NCI-H2196 treated with DMSO at 0.1 percent for 48 hours (cell line): ENCODE results near the gene CDH13.

Experiments
- DNase-seq: peaks from one replicate; lab custom pipeline; 2025; ENCODE audit not compliant: unreplicated experiment; lab: John Stamatoyannopoulos, UW

Gene CDH13

DNA sequence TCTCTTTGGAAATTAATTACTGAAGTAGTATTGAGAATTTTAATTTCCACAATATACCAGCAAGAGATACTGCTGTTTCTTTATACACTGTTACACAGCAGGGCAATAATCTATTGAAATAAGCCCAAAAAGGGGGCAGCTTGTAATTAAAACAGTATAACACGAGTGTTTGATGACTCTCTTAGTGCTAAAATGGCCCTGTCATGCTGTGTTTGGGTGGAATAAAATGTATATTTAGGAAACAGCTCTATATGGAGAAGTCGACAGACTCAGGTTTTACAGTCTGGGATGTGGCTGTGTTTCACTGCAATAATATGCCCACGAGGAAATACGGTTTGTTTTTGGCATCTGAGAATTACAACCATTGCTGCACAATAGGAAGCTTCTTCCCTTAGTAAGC is 643.3 kb downstream of the CDH13 start:
- no peak for DNase-seq

DNA sequence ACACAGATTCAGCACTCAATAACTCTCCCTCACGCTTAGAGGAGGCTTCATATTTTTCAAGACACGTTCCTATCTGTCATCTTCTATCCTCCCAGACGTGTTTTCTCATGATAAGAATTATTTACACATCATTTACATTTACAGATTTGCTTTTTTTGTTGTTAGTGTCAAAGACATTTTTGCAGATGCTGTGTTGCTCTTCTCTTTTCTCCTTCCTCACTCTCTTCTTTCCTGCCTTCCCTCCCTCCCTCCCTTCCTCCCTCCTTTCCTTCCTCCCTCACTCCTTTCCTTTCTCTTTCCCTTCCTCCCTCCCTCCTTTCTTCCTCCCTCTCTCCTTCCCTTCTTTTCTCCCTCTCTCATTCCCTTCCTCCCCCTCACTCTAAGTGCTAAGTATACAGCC is 643.9 kb downstream of the CDH13 start:
- DNase-seq = no peak

DNA sequence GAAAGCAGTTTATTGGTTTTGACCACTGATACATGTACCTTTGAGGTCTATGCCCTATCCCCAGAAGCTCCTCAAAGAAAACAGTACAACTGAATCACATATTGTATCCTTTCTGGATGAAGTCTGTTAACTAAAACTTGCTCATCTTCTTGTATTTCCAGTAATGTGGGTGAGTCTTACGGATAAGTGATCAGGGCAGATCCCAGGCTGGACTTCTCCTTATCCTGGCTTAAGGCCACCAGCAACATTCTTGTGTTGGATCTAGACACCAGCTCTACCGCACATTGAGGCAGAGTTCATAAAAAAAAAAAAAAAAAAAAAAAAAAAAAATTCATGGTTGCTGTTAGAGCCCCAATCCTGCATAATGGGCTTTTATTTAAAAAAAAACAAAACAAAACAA is 644.4 kb downstream of the CDH13 start:
- DNase-seq = no peak

DNA sequence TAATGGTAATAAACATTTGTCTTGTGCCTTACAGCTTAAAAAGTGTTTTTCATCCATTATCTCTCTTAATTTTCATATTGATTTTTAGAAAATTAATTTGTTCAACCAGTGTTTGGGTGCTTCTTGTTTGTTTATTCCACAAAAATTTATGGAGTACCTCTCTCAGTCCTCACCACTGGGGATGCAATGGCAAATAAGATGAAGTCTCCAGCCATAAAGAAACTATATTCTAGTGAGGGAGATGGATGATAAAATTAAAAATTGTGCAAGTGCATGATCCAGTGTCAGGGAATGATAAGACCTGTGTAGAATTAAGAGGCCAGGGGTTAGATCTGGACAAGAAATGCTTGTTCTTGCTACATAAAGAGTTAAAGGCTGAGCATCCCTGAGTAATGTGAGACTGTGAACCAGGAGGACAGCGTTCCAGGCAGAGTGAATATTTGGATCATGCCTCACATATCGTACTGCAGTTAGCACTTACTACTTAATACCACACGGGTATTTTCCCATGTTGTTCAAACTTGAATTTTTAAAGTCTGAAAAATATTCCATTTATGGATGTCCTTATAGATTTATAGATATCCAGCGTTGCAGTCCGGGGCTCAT is 645.3 kb downstream of the CDH13 start:
- no peak for DNase-seq

DNA sequence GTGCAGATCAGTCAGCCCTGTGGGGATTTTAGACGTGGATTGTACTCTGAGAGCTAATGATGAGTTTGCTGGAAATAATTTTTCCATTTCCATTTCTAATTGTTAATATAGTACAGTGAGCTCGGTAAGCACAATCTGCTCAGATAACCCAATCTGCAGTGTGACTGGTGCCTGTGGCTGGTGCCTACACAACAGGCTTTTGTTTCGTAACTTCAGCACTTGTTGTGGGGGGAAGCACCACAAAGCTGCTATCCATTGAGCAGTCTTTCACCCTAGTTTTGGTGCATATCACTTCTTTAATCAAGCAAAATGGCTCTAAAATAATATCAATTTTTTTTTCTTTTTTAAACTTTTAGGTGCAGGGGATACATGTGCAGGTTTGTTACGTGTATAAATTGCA is 646.1 kb downstream of the CDH13 start:
- no peak for DNase-seq

DNA sequence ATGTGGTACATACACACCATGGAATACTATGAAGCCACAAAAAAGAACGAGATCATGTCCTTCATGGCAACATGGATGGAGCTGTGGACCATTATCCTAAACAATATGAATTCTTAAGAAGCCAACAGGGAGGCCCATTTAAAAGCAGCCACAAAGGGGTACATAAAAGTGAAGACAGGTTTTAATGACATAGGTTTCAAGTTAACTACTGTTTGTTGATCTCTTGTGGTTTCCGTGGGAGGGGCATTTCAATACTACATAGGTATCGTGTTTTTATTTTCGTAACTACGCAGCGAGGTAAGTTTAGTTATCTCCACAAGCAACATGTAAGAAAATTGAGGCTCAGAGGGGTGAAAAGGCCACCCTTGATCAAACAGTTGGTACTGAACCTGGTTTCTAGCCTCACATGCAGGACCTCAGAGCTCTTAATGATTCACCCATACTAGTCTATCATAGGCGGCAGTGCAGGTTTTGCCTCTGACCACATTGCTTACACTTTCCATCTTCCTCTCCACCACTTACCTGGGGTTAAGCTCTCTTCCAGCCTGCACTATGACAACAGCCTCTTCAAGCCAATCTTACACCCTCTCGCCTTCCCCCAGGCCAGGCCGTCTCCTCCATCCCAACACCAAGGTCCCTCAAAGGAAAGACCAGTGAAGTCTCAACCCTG is 646.9 kb downstream of the CDH13 start:
- no peak for DNase-seq

DNA sequence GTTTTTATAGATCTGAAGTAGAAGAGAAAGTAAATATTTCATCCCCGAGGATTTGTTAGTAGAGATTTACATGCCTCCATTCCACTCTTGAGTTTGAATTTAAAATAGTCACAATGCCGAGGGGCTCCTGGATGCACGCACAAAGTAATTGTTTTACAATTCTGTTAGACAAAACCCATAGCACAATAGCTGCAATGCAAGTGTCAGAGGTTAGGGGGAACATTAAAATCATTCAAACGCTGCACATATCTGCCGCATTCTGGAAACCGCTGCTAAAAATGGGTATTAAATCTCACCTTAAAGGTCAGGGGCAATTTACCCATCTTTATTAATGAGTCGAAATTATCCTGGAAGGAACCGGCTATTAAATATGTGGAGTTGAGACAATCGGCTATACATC is 652.5 kb downstream of the CDH13 start:
- no peak for DNase-seq

DNA sequence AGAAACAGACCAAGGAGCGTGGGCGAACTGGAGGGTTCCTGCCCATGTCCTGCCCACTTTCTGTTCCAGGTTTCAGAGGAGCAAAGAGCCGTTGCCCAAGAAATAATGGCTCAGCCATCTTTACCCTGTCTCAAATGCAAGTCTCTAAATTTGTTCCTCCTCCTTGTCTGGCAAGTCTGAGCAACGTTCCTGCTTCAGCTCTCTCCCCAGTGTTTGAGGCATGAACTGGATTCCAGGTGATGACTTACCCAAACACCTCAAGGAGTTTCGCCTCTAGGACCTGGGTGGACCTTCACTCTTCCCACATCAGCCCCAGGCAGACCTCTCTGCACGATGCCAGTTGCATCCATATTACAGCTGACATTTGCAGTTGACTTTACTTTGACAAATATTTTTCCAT is 659.2 kb downstream of the CDH13 start:
- no peak for DNase-seq

DNA sequence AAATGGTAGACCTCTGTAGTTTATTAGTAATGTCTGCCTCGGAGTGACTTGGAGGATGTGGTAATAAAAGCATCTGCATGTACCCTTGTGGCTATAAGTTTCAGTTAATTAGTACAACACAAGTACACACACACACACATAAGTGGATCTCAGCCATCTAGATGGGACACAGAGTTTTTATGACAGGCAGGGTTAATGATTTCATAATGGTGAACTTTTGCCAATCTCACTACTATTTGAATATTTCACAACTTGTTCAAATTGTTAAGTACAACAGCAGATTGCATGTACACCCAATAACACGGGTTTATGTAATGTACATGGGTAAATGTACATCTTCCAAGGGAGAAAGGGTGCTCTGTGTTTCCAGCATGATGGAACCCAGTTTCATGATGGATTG is 669.7 kb downstream of the CDH13 start:
- no peak for DNase-seq

DNA sequence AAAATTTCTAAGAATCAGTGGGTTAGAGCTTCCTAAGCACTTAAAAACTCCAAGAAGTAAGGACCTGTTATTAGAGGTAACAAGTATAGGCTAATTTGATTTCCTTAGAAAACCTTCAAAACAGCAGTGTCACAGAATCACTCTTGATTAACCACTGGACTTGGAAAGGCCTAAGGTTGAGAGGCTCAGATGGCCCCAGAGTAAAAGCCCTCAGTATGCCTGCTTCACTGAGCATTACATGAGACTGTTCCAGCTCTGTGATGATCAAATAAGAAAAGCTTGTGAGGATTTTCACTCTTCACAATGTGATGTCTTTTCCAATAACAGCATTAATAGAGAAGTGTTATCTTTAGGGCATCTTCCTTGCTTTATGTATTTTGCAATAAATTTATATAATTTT is 671.8 kb downstream of the CDH13 start:
- no peak for DNase-seq

DNA sequence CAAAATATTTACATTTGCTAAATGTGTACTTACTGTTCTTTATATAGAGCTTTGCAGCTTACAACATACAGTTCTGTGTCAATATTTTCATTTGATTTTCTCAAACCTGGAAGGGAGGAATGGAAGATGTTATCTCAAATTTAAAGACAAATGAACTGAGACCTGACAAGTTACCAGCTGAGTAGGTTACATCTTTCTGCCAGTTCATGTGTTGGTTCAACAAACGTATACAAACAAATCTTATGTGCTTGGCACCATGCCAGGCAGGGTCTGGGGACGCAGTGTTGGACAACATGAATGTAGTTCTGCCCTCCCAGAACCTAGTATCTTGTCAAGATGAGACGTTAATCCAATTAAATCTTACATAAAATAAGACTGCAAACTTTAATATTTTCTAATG is 673.6 kb downstream of the CDH13 start:
- DNase-seq = no peak

DNA sequence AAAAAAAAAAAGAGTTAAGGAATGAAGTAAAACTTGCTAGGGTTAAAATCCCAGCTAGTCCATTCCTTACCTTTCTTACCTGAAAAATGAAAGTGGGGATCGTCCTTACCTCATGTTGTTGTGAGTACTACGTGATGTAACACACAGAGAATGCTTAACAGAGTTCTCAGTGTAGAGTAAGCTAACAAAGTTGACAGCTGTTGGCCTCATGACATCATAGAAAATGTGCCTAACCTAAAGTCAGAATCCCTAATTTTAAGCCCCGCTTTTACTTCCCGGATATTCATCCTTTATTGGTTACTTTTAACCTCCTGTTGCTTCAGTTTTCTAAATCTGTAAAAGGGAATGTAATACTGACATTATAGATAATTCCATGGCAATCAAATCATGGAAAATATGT is 675.2 kb downstream of the CDH13 start:
- no peak for DNase-seq

DNA sequence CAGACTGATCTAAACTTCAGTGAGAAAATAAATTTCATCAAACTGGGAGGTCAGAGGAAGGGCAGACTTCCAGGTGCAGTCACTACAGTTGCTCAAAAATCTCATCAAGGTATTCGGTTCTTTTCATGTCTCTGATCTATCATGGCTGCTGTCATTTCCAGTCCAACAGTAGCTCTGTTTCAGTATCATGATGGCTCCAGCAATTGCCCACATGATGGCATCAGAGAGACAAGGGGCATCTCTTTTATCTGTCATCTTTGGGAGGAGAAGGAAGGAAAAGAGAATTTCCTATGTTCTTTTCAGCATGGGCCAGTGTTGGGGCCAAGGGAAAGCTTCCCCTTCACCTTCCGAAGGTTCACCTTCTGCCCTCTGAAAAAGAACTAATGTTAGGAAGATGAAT is 676.1 kb downstream of the CDH13 start:
- DNase-seq = no peak

DNA sequence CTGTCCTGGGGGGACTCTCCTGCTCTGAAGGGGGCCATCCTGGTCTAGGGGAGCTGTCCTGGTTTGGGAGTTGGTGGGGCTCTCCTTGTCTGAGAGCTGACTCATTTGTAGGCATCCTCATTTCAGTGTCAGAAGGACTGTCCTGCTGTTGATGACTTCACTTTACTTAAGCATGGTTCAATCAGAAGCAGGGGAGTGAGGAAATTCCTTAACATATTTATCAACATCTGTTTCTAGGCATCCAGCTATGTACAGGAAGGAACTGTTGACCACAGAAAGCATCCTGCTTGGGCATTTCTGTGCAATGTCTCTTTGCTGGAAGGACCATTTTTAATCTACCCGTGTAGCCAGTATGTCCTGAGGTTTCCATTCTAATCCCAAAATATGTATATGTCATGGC is 678.3 kb downstream of the CDH13 start:
- no peak for DNase-seq

DNA sequence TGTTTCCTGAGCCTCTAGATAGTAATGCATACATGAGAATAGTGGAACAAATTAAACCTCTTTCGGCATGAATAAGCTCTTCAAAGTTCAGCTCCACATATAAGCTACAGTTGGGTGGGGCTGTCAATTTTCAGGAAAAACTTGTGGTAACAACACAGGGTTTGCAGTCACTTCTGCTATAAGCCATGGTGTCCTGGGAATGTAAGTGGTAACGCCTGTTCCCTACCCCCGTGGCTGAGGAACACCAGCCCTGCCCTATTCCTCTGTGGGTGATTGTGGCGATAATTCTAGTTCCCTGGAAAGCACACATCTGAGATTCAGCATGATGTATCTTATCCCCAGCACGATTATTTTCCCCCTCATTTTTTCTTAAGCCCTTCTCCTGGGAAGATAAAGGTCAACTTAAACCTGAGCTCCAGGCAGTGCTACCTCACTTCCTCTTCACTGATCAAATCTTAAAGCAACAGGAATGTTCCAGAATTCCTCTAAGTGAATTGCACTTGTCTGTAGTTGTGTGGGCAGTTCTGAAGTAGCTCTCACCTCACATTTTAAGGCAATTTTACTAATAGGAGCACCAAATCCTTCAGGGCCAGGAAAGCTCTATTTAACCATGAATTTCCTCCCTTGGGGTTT is 680.3 kb downstream of the CDH13 start:
- DNase-seq = no peak

DNA sequence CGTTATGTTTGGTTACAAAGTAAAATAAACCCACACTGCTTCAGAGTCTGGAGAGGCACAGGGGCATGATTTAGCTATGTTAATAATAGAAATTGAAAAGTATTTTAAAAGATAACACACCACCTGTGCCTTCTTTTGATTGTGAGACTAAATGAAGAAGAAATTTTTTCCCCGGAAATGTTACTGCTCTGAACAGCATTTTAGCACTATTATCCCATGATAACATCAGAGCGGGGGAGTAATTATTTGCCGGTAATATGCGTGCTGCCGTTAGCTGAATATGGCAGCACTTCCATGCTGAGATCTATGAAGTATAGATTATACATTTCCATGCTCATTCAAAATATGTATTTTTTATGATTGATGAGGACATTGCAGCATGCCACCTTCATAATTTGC is 680.8 kb downstream of the CDH13 start:
- no peak for DNase-seq

DNA sequence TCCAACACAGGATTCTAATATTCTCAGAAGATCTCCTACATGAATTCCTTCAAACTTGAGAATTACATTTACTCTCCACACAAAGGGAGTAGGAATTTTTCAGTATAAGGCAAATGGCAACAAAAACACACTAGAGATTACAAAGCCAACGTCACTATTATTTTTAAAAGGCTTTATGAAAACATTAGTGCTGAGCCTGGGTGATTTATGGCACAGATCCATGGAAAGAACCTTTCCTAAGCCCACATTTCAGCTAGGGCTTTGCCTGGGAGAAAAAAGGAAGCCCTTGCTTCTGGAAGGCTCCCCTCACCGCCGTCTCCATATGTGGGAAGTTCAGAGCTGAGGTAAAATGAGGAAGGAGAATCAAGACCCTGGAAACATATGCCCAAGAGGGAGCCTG is 681.6 kb downstream of the CDH13 start:
- DNase-seq = no peak

DNA sequence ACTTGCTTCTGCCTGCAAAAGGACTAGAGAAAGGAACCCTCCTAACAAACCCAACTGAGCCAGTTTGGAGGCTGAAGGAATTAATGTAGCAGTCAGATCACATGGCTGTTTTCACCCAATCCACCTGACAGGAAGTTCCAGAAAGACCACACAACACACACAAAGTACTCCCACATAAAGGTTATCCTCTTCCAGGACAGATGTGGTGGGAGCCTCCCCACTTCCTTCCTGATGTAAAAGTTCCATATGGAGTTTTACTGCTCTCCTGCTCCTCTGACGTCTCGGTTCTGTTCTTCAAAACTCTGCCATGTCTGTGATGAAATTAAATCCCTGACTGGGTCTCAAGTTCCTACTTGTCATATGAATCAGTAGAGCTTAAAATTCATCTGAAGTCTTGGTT is 684.0 kb downstream of the CDH13 start:
- no peak for DNase-seq

DNA sequence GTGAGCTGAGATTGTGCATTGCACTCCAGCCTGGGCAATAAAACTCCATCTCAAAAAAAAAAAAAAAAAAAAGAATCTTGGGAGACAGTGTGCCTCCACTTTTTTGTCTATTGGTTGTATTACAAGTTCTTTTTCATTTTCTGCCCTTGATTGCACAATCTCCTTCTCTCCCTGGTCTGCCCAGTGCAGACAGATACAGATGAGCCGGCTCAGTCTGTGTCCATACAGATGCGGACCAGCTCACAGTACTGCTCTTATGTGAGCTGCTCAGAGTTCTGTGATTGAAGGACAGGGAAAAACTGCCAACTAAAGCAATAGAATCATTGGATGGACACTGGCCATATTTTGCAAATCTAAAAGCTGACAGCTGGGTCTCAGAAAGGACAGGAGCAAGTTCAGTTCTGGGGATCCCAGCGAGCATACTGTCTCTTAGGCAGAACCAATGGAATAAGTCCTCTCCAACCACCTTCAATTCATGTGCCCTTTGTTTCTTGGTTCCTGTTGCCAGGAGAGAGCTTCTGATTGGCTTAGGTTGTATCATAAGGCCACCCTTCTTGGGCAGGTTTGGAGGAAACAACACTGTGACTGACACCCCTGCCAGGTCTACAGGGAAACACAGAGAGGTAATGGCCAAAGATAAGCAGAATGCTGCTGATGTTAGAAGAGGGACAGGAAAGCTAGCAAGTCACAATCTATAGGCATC is 685.4 kb downstream of the CDH13 start:
- DNase-seq = no peak

DNA sequence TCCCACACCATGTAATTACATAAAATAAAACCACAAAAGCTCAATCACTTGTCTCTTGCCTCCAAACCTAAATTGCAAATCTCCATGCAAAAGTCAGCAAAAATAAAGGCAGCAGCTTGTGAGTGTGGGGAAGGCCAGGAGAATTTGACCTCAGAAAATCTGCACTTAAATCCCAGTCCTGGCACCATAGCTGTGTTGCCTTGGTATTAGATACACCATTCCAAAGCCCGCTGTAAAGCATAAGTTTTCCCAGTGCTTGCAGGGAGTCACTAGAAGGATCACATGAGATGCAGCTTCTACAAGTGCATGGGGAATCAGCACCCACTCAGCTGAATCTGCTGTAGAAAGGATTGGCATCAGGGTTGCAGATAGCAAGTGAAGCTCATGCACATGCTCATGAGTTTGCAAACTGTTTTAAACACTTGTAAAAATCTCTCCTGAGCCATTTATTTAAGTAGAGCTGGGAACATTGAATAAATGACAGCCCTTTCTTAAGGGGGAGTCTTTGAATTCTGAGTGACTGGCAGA is 686.0 kb downstream of the CDH13 start:
- DNase-seq = no peak

DNA sequence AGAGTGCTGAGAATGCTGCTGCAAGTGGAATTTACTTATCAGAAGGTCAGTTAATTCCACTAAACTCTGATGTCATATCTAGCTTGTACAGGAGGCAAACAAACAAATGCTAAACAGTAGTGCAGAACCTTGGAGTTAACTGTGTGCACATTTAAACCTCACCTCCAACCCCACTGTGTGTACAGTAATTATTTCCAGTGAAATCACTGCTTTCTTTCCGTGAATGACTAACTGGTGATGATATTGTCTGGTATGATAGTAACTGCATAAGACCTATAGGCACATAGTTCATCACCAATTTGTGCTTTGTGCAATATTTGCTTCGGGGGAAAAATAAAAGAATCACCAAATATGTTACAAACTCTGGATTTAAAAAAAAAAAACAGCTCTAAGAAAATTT is 688.5 kb downstream of the CDH13 start:
- no peak for DNase-seq

DNA sequence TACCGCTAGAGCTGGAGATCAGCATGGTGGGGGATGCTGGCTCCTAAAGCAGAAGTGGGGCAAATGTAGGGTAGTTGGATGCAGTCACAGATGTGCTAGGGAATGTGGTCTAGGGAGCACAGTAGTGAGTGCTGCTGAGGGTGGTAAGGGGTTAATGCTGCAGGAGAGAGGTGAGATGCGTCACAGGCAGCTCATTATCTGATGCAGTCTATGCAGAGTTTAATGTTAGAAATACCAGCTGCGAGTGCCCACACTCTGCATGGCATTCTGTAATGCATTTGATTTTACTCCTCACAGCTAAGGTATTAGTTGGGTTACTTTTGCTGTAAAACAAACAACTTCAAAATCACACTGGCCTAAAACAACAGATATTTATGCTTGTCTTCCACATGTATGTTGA is 689.7 kb downstream of the CDH13 start:
- no peak for DNase-seq
